Fibroblast of villous mesenchyme (primary cell): ENCODE measurements around the gene STYXL1. TPM values are rescaled to one million over a fixed set of nuclear protein-coding genes. Genes with fewer than 3 reads are reported as not detected.

Experiments
- DNase-seq: peaks from one replicate; pipeline ENCODE4 v3.0.0-alpha.2; 2010; ENCODE audit warnings: low read depth
- H3K4me3 ChIP-seq: 2 replicates; pipeline ENCODE4 v1.5.1; 2011; ENCODE audit warnings: low read depth, mild to moderate bottlenecking, low read length
- CTCF ChIP-seq: IDR thresholded peaks from 2 replicates; pipeline ENCODE4 v1.5.1; 2012; ENCODE audit warnings: low read depth, mild to moderate bottlenecking, low read length; ENCODE audit not compliant: insufficient read depth
- total RNA-seq: library from RNA; depleted of rRNA; stranded (reverse); fragments of >200 nt; gene quantifications from 2 replicates; pipeline ENCODE4 v1.2.3, GENCODE V29; 2012

The STYXL1 gene
- total RNA-seq, 1 donor, result 35.4 TPM

- peak; percentile 87 for DNase-seq
- H3K4me3 ChIP-seq, result no peak overlapping the region
- no peak for TF ChIP-seq CTCF
Measured at GRCh38 chr7:75962607-75963380, 85.0 kb downstream of the STYXL1 start.

GRCh38 chr7:75961218-75961617 is 86.6 kb downstream of the STYXL1 start:
- peak; percentile 17 for TF ChIP-seq CTCF
- DNase-seq, result no peak
- H3K4me3 ChIP-seq, result no peak overlapping the region

GRCh38 chr7:75960372-75960771 is 87.4 kb downstream of the STYXL1 start:
- no peak overlapping the region for H3K4me3 ChIP-seq
- DNase-seq, result no peak
- TF ChIP-seq CTCF, result no peak

GRCh38 chr7:75958802-75959543 is 88.8 kb downstream of the STYXL1 start:
- DNase-seq, result peak; percentile 80
- TF ChIP-seq CTCF, result no peak

GRCh38 chr7:75957021-75957736 is 90.6 kb downstream of the STYXL1 start:
- DNase-seq, result peak; percentile 45
- H3K4me3 ChIP-seq, result no peak overlapping the region
- no peak for TF ChIP-seq CTCF

More at GRCh38 chr7:75958802-75959543, 88.8 kb downstream of the STYXL1 start:
- no peak overlapping the region for H3K4me3 ChIP-seq

GRCh38 chr7:75955331-75955955 is 92.4 kb downstream of the STYXL1 start:
- H3K4me3 ChIP-seq, result no peak overlapping the region
- no peak for DNase-seq
- TF ChIP-seq CTCF, result no peak
